MCF 10A (cell line): ENCODE results near the gene PBX1. TPM values are rescaled to one million over a fixed set of nuclear protein-coding genes. Genes with fewer than 3 reads are reported as not detected.
A peak's percentile ranks its signal among the peaks of the same experiment; 100 is the strongest.

ENCODE experiments used
- Bru-seq: library from RNA; stranded (reverse); fragments of 400-500 nt; gene quantifications from one replicate; lab custom pipeline; 2021; lab: Mats Ljungman, UMichigan
- BruChase-seq, 2 experiments: library from RNA; stranded (reverse); fragments of 400-500 nt; gene quantifications; one replicate each; lab custom pipeline; 2021; lab: Mats Ljungman, UMichigan
- BruUV-seq: library from RNA; stranded (reverse); fragments of 400-500 nt; replicated peaks from 2 replicates; lab custom pipeline; 2021; lab: Mats Ljungman, UMichigan
- CTCF ChIA-PET: fragments of 300-600 bp; sonication (Branson Sonifier 250); formaldehyde crosslinking; extraction: SDS; loops from one replicate; lab custom pipeline; 2021; ENCODE audit warnings: antibody characterized with exemption, inconsistent platforms; lab: Yijun Ruan, JAX
- POLR2A ChIA-PET: fragments of 300-600, 350-650 bp; sonication (Branson Sonifier 250); formaldehyde crosslinking; extraction: SDS; loops from one replicate; lab custom pipeline; 2020; ENCODE audit warnings: antibody characterized with exemption, inconsistent platforms; lab: Yijun Ruan, JAX
- DNase-seq: peaks from one replicate; pipeline ENCODE4 v3.0.0-alpha.2; 2018; ENCODE audit not compliant: unreplicated experiment
- H3K27ac Mint-ChIP-seq: one replicate; pipeline ENCODE4 v1.8.0; 2022; ENCODE audit warnings: mild to moderate bottlenecking, low read depth, mixed read lengths; ENCODE audit not compliant: unreplicated experiment
- H3K27me3 Mint-ChIP-seq: one replicate; pipeline ENCODE4 v1.8.0; 2022; ENCODE audit warnings: mixed read lengths; ENCODE audit not compliant: insufficient read depth, unreplicated experiment
- H3K36me3 Mint-ChIP-seq: one replicate; pipeline ENCODE4 v1.8.0; 2022; ENCODE audit warnings: mild to moderate bottlenecking, moderate library complexity, mixed read lengths; ENCODE audit not compliant: insufficient read depth, unreplicated experiment
- H3K4me1 Mint-ChIP-seq: one replicate; pipeline ENCODE4 v1.8.0; 2022; ENCODE audit warnings: mixed read lengths; ENCODE audit not compliant: insufficient read depth, unreplicated experiment
- H3K4me3 Mint-ChIP-seq: one replicate; pipeline ENCODE4 v1.8.0; 2022; ENCODE audit warnings: mild to moderate bottlenecking, moderate library complexity, mixed read lengths; ENCODE audit not compliant: unreplicated experiment
- H3K9me3 Mint-ChIP-seq: one replicate; pipeline ENCODE4 v1.8.0; 2022; ENCODE audit warnings: mixed read lengths; ENCODE audit not compliant: unreplicated experiment
- CTCF ChIP-seq: fragments of 200-600 bp; IDR thresholded peaks from one replicate; pipeline ENCODE4 v1.8.0; 2022; ENCODE audit warnings: antibody characterized with exemption, mild to moderate bottlenecking; ENCODE audit not compliant: unreplicated experiment
- intact Hi-C: fragments of 100-400 bp; cut with micrococcal nuclease; formaldehyde crosslinking; loops from 2 replicates; pipeline ENCODE4 v1.14.1; 2022
- long read RNA-seq: library from polyadenylated mRNA; stranded (forward); transcript quantifications from one replicate; pipeline ENCODE4 v2.0.0, GENCODE V29; 2022
- total RNA-seq: library from RNA; stranded (reverse); gene quantifications from 2 replicates; pipeline ENCODE4 v1.2.3, GENCODE V29; 2022

PBX1 gene
- total RNA-seq = 2.3 and 5.8 TPM in 2 replicates
- Bru-seq, nascent RNA = percentile 39 among the genes with signal in this experiment
- percentile 39 among the genes with signal in this experiment for BruChase-seq, experiment 1, labeled RNA remaining after a 6-hour chase
- BruChase-seq, experiment 2, labeled RNA remaining after a 2-hour chase = percentile 39 among the genes with signal in this experiment
- long read RNA-seq, full-length matches to known transcripts = 1 of 6 reads
- long read RNA-seq, partial matches to known transcripts = 0 of 6 reads
- long read RNA-seq, other reads (novel, unspliced or antisense) = 5 of 6 reads

- Mint-ChIP-seq H3K4me1 (peaks cover 17% of the 10 kb centered on the region), H3K4me3 (peak within 1 kb of the TSS; percentile 89), H3K9me3 (no peaks in the 10 kb centered on the region), H3K27me3 (no peaks in the 10 kb centered on the region), H3K36me3 (no peaks in the 10 kb centered on the region), H3K27ac (peak within 1 kb of the TSS; percentile 99)
- no peak for TF ChIP-seq CTCF
- BruUV-seq = no TSS peak
- intact Hi-C loops = loop anchor here (1.0 to 2.0 kb wide), 2 partner anchors 53 to 228 kb away; no protein-coding TSS in a partner anchor
- CTCF ChIA-PET = interaction anchor here (0.7 to 2.9 kb wide), 7 partner anchors 19 to 319 kb away, joined by 3 to 18 read pairs (median 5); no protein-coding TSS in a partner anchor
- POLR2A ChIA-PET = interaction anchor here (0.6 to 5.5 kb wide), 27 partner anchors 9 to 739 kb away, joined by 3 to 50 read pairs (median 4); no protein-coding TSS in a partner anchor
- peak; percentile 100 for DNase-seq
Measured at GRCh38 chr1:164558461-164559341, at the start of gene PBX1. TSS of gene PBX1 (plus strand) at chr1:164559184.

- peaks cover 5% of the 10 kb centered on the region for H3K27me3 Mint-ChIP-seq
- H3K36me3 Mint-ChIP-seq = no peaks in the 10 kb centered on the region
- ChIA-PET CTCF (interaction anchor here (0.6 to 2.8 kb wide), 7 partner anchors 16 to 562 kb away, joined by 3 to 18 read pairs (median 3); no protein-coding TSS in a partner anchor), POLR2A (no interaction called here)
- peak; percentile 28 for DNase-seq
- TF ChIP-seq CTCF = no peak
- intact Hi-C loops = loop anchor here (2.0 to 5.0 kb wide), 2 partner anchors 106 to 277 kb away; no protein-coding TSS in a partner anchor
- H3K4me1 Mint-ChIP-seq = no peaks in the 10 kb centered on the region
- no peaks in the 10 kb centered on the region for H3K9me3 Mint-ChIP-seq
- no peak overlapping the region for H3K4me3 Mint-ChIP-seq
- H3K27ac Mint-ChIP-seq = no peak overlapping the region
- no TSS peak for BruUV-seq
Measured at GRCh38 chr1:164510435-164510834, 48.5 kb upstream of the PBX1 start.

- Mint-ChIP-seq H3K27ac (no peak overlapping the region), H3K4me1 (no peaks in the 10 kb centered on the region), H3K4me3 (no peak overlapping the region), H3K36me3 (no peaks in the 10 kb centered on the region), H3K9me3 (no peaks in the 10 kb centered on the region), H3K27me3 (peaks cover 12% of the 10 kb centered on the region)
- POLR2A ChIA-PET = interaction anchor here (0.5 kb wide), 1 partner anchor 217 kb away, joined by 3 read pairs; no protein-coding TSS in a partner anchor
- no peak for TF ChIP-seq CTCF
- intact Hi-C loops = loop anchor here (2.0 to 5.0 kb wide), 2 partner anchors 106 to 276 kb away; no protein-coding TSS in a partner anchor
- DNase-seq = no peak
- BruUV-seq = no TSS peak
- CTCF ChIA-PET = interaction anchor here (0.6 to 2.8 kb wide), 5 partner anchors 105 to 1093 kb away, joined by 3 to 18 read pairs (median 5); no protein-coding TSS in a partner anchor
Measured at GRCh38 chr1:164511001-164511705, 47.8 kb upstream of the PBX1 start.
